GM23338 (cell line): ENCODE measurements around the gene LYST. TPM values are rescaled to one million over a fixed set of nuclear protein-coding genes. Genes with fewer than 3 reads are reported as not detected.
A peak's percentile ranks its signal among the peaks of the same experiment; 100 is the strongest.

ENCODE experiments used
- ATAC-seq: fragments of 200-7000 bp; cut with Tn5 transposase; 3 replicates; pipeline ENCODE4 v1.9.1; 2020
- DNase-seq: peaks from one replicate; pipeline ENCODE4 v3.0.0-alpha.2; 2015; ENCODE audit warnings: low spot score
- H2AFZ ChIP-seq: fragments of 200-600 bp; sonication (generic); 2 replicates; pipeline ENCODE4 v1.8.0; 2016; ENCODE audit warnings: antibody characterized with exemption, mild to moderate bottlenecking, moderate library complexity
- H3F3A ChIP-seq: fragments of 200-600 bp; sonication (generic); replicated peaks from 2 replicates; pipeline ENCODE4 v1.8.0; 2017; ENCODE audit warnings: antibody characterized with exemption, mixed run types, low read depth
- H3K27ac ChIP-seq: fragments of 200-600 bp; sonication (generic); 2 replicates; pipeline ENCODE4 v1.6.1; 2016; ENCODE audit warnings: low read depth
- H3K27me3 ChIP-seq: fragments of 200-600 bp; sonication (generic); 2 replicates; pipeline ENCODE4 v1.8.0; 2016; ENCODE audit warnings: mild to moderate bottlenecking, mixed run types, moderate library complexity; ENCODE audit not compliant: insufficient read depth
- H3K36me3 ChIP-seq: fragments of 200-600 bp; sonication (generic); 2 replicates; pipeline ENCODE4 v1.8.0; 2016; ENCODE audit warnings: mild to moderate bottlenecking; ENCODE audit not compliant: insufficient read depth
- H3K4me1 ChIP-seq: fragments of 200-600 bp; sonication (generic); 2 replicates; pipeline ENCODE4 v1.8.0; 2016; ENCODE audit warnings: mild to moderate bottlenecking, moderate library complexity; ENCODE audit not compliant: insufficient read depth
- H3K4me2 ChIP-seq: fragments of 200-600 bp; sonication (generic); 2 replicates; pipeline ENCODE4 v1.7.1; 2017; ENCODE audit warnings: mixed run types
- H3K4me3 ChIP-seq: fragments of 200-600 bp; sonication (generic); 2 replicates; pipeline ENCODE4 v1.6.1; 2016; ENCODE audit warnings: mixed run types
- H3K79me2 ChIP-seq: fragments of 200-600 bp; sonication (generic); replicated peaks from 2 replicates; pipeline ENCODE4 v1.8.0; 2017; ENCODE audit warnings: mild to moderate bottlenecking; ENCODE audit not compliant: insufficient read depth
- H3K9me2 ChIP-seq: fragments of 200-600 bp; sonication (generic); 2 replicates; pipeline ENCODE4 v1.8.0; 2017; ENCODE audit not compliant: insufficient read depth
- H4K20me1 ChIP-seq: fragments of 200-600 bp; sonication (generic); replicated peaks from 2 replicates; pipeline ENCODE4 v1.8.0; 2017; ENCODE audit warnings: mild to moderate bottlenecking; ENCODE audit not compliant: insufficient read depth
- H3K27ac Mint-ChIP-seq: 2 replicates; pipeline ENCODE4 v1.8.0; 2020; ENCODE audit warnings: inconsistent platforms, mild to moderate bottlenecking, moderate library complexity, mixed read lengths
- H3K27me3 Mint-ChIP-seq: 3 replicates; pipeline ENCODE4 v1.8.0; 2022; ENCODE audit warnings: low read depth, mild to moderate bottlenecking, moderate library complexity, mixed read lengths, inconsistent platforms; ENCODE audit not compliant: insufficient read depth, poor library complexity
- H3K36me3 Mint-ChIP-seq: 3 replicates; pipeline ENCODE4 v1.8.0; 2021; ENCODE audit warnings: low read depth, mild to moderate bottlenecking, inconsistent platforms, moderate library complexity, mixed read lengths
- H3K4me1 Mint-ChIP-seq: 3 replicates; pipeline ENCODE4 v1.8.0; 2020; ENCODE audit warnings: mild to moderate bottlenecking, inconsistent platforms, mixed read lengths
- H3K4me3 Mint-ChIP-seq: 3 replicates; pipeline ENCODE4 v1.8.0; 2021; ENCODE audit warnings: moderate library complexity, mild to moderate bottlenecking, inconsistent platforms, mixed read lengths
- H3K9me3 Mint-ChIP-seq: 3 replicates; pipeline ENCODE4 v1.8.0; 2020; ENCODE audit warnings: moderate library complexity, mild to moderate bottlenecking, inconsistent platforms, mixed read lengths
- EZH2 ChIP-seq: fragments of 200-600 bp; sonication (generic); IDR thresholded peaks from one replicate; pipeline ENCODE4 v1.8.0; 2017; ENCODE audit warnings: antibody characterized with exemption, mild to moderate bottlenecking, low read depth; ENCODE audit not compliant: unreplicated experiment
- EZH2phosphoT487 ChIP-seq: fragments of 200-600 bp; sonication (generic); IDR thresholded peaks from one replicate; pipeline ENCODE4 v1.8.1; 2018; ENCODE audit warnings: antibody characterized with exemption; ENCODE audit not compliant: unreplicated experiment
- JUNB ChIP-seq: IDR thresholded peaks from one replicate; pipeline ENCODE4 v1.6.1; 2016; ENCODE audit warnings: antibody characterized with exemption; ENCODE audit not compliant: unreplicated experiment
- NANOG ChIP-seq: IDR thresholded peaks from 2 replicates; pipeline ENCODE4 v1.6.1; 2016; ENCODE audit warnings: antibody characterized with exemption, borderline replicate concordance
- REST ChIP-seq: IDR thresholded peaks from one replicate; pipeline ENCODE4 v1.6.1; 2018; ENCODE audit warnings: antibody characterized with exemption; ENCODE audit not compliant: unreplicated experiment
- STAT1 ChIP-seq: IDR thresholded peaks from one replicate; pipeline ENCODE4 v1.6.1; 2016; ENCODE audit warnings: antibody characterized with exemption; ENCODE audit not compliant: unreplicated experiment
- ZNF114 ChIP-seq: fragments of 250-450 bp; sonication (Bioruptor Pico); IDR thresholded peaks from 2 replicates; pipeline ENCODE4 v1.5.0; 2020; ENCODE audit warnings: mild to moderate bottlenecking, moderate library complexity
- ZNF331 ChIP-seq: fragments of 250-450 bp; sonication (Bioruptor Pico); IDR thresholded peaks from 2 replicates; pipeline ENCODE4 v1.5.0; 2020; ENCODE audit warnings: low read depth, mild to moderate bottlenecking, moderate library complexity
- polyA plus RNA-seq: library from polyadenylated mRNA; unstranded; fragments of >200 nt; fragmentation: Nextera tagmentation; extraction: Ambion mirVana; gene quantifications from 2 replicates; pipeline ENCODE4 v1.2.1, GENCODE V29; 2016
- total RNA-seq: library from RNA; depleted of rRNA; stranded (reverse); fragments of >200 nt; shearing (Covaris generic); gene quantifications from 2 replicates; pipeline ENCODE4 v1.2.3, GENCODE V29; 2014

Gene LYST
- total and polyA plus RNA-seq, 2 experiments from 2014 or later, result 0.21 to 1.0 TPM

- no peak overlapping the region for H3K27ac ChIP-seq
- Mint-ChIP-seq H3K27ac (no peak overlapping the region), H3K27me3 (no peaks in the 10 kb centered on the region), H3K9me3 (no peaks in the 10 kb centered on the region), H3K36me3 (no peaks in the 10 kb centered on the region), H3K4me1 (peaks cover 4% of the 10 kb centered on the region; the same call in 2 of the 3 replicates), H3K4me3 (no peak overlapping the region)
- H3K27me3 ChIP-seq, result no peaks in the 10 kb centered on the region
- no peaks in the 10 kb centered on the region for H3F3A ChIP-seq
- no peaks in the 10 kb centered on the region for H3K4me1 ChIP-seq
- no peak overlapping the region for H2AFZ ChIP-seq
- no peak overlapping the region for H3K4me3 ChIP-seq
- H3K9me2 ChIP-seq, result no peaks in the 10 kb centered on the region
- no peaks in the 10 kb centered on the region for H4K20me1 ChIP-seq
- DNase-seq (no peak), ATAC-seq (peak; percentile 49)
- no peak overlapping the region for H3K4me2 ChIP-seq
- no peaks in the 10 kb centered on the region for H3K36me3 ChIP-seq
- H3K79me2 ChIP-seq, result no peaks in the 10 kb centered on the region
- TF ChIP-seq EZH2, result no peak
Measured at GRCh38 chr1:235745503-235746136, 121.1 kb downstream of the LYST start.

- ATAC-seq, result peak; percentile 55
- H3K4me1 ChIP-seq, result no peaks in the 10 kb centered on the region
- TF ChIP-seq ZNF331 (CRISPR knock-in tag) (no peak), REST (no peak), JUNB (no peak), EZH2phosphoT487 (no peak), EZH2 (no peak), NANOG (no peak), STAT1 (no peak), ZNF114 (no peak)
- no peak overlapping the region for H3K27ac Mint-ChIP-seq
- H3K9me2 ChIP-seq, result no peaks in the 10 kb centered on the region
- H3K27me3 Mint-ChIP-seq, result no peaks in the 10 kb centered on the region
- no peaks in the 10 kb centered on the region for H3K79me2 ChIP-seq
- H3K4me3 Mint-ChIP-seq, result no peak overlapping the region
- no peaks in the 10 kb centered on the region for H3K36me3 Mint-ChIP-seq
- no peak overlapping the region for H3K4me2 ChIP-seq
- peak; percentile 11 for DNase-seq
- H3K27me3 ChIP-seq, result no peaks in the 10 kb centered on the region
- H3K36me3 ChIP-seq, result no peaks in the 10 kb centered on the region
- no peaks in the 10 kb centered on the region for H3F3A ChIP-seq
- peaks cover 4% of the 10 kb centered on the region; the same call in 2 of the 3 replicates for H3K4me1 Mint-ChIP-seq
- no peaks in the 10 kb centered on the region for H3K9me3 Mint-ChIP-seq
- H2AFZ ChIP-seq, result no peak overlapping the region
- no peak overlapping the region for H3K27ac ChIP-seq
- H4K20me1 ChIP-seq, result no peaks in the 10 kb centered on the region
- no peak overlapping the region for H3K4me3 ChIP-seq
Measured at GRCh38 chr1:235742914-235743599, 123.6 kb downstream of the LYST start.
